H1 (cell line): ENCODE results near the gene RPS6KC1. TPM values are rescaled to one million over a fixed set of nuclear protein-coding genes. Genes with fewer than 3 reads are reported as not detected.

ENCODE experiments used
- RNF2 ChIP-seq: fragments of 200-900, 300-1000 bp; sonication (generic); IDR thresholded peaks from 2 replicates; pipeline ENCODE4 v1.7.1; 2016; ENCODE audit warnings: borderline replicate concordance, low read depth, mild to moderate bottlenecking, antibody characterized with exemption, low read length; ENCODE audit not compliant: poor library complexity, severe bottlenecking; ENCODE audit errors: missing control alignments
- SP2 ChIP-seq: IDR thresholded peaks from 2 replicates; pipeline ENCODE4 v1.6.1; 2012; ENCODE audit warnings: mild to moderate bottlenecking, low read length, inconsistent platforms
- polyA plus RNA-seq, 7 experiments: library from polyadenylated mRNA; depleted of rRNA in 3 of 7; stranded (reverse) in 5 of 7; unstranded in 2 of 7; fragments of >200 nt in 5 of 7; fragments of 200-250 nt in 2 of 7; gene quantifications; 1 replicate in 5 of 7; 2 replicates in 1 of 7; 4 replicates in 1 of 7; pipeline versions ENCODE4 v1.2.1 to v1.2.3, GENCODE V29; 2011 to 2013; ENCODE audit warnings: missing spikeins in 2 of 7, mixed read lengths in 2 of 7
- total RNA-seq: library from RNA; stranded (reverse); fragmentation: NEBNext Ultra II Directional; extraction: Animal tissue kit (Norgen Biotek cat#: 25700); gene quantifications from 2 replicates; pipeline ENCODE4 v1.2.1, GENCODE V29; 2021

RPS6KC1 gene
- total and polyA plus RNA-seq, 2 of the 8 experiments (the other 6 are each of a cell fraction or from before 2014, with no cell fraction given), result 4.9 to 17.6 TPM

DNA sequence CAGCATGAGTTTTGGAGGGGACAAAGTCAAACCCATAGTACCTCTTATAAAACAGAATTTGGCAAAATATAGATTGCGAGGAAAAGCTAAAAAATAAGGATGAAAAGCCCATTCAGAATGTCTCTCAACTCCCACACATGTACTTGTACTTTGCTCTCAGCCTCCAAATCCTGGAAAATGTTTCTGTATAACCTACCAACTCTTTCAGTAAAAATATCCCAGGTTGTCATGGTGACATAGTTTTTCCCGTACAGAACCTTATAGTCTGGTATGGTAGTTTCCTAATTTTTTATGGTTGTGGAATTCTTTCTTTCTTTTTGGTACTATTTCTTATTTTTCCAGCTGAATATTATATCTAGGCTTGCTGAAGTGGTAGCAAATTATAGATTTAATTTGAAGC, 15.5 kb upstream of the RPS6KC1 start (continued):
- TF ChIP-seq SP2, result no peak
- no peak for TF ChIP-seq RNF2
